Epithelial cell of proximal tubule (primary cell): ENCODE measurements around the gene SMOC1. TPM values are rescaled to one million over a fixed set of nuclear protein-coding genes. Genes with fewer than 3 reads are reported as not detected.
"Not testable (repeated sequence)": the region's sequence is repeated elsewhere in the genome, so short reads cannot be mapped to it uniquely, and the experiment has no call there.

Source experiments
- DNase-seq: peaks from one replicate; pipeline ENCODE4 v3.0.0-alpha.2; 2011; ENCODE audit warnings: low read depth
- H3K4me3 ChIP-seq: 2 replicates; pipeline ENCODE4 v1.5.1; 2011; ENCODE audit warnings: low read depth, mild to moderate bottlenecking, low read length
- CTCF ChIP-seq: conservative IDR thresholded peaks from 2 replicates; pipeline ENCODE4 v1.5.1; 2012; ENCODE audit warnings: low read depth, mild to moderate bottlenecking, low read length
- total RNA-seq: library from RNA; depleted of rRNA; stranded (reverse); fragments of >200 nt; gene quantifications from 2 replicates; pipeline ENCODE4 v1.2.3, GENCODE V29; 2015

Gene SMOC1
- total RNA-seq, 1 donor from 2014 or later = 7.4 TPM

DNA sequence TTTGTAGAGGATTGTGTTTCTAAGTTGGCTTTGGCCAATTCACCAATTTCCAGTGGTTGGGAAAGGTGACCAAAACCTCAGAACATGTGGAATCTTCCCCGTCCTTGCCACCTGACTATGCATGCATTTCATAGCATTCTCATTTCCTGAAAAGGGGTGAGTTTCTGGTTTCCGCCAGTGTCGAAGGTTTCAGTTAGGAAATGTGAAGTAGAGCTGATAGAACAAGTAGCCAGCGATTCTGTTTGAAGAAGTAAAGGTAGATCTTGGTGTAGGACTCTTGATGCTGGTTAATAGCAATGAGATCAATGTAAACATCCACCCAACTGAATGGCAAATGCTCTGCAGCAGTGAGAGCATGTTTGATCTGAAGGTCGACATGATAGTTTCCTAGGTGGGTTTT, 15.9 kb downstream of the SMOC1 start:
- H3K4me3 ChIP-seq = no peak overlapping the region
- TF ChIP-seq CTCF = no peak
- no peak for DNase-seq

DNA sequence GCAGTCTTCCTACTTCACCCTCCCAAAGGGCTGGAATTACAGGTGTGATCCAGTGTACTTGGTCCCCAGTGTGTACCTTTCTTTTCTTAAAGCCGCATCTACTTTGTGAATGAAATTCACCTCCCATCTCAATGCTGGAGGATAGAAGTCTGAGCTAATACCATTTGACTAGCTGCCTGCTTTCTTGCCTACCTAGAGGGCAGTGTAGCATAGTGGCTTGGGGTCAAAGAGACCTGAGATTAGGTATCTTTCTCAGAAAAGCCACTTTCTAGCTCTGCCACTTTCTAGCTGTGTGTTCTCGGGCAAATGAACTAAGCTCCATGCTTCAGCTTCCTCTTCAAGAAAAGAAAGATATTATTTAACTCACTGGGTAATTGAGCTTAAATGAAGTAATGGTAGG, 16.9 kb downstream of the SMOC1 start:
- no peak overlapping the region for H3K4me3 ChIP-seq
- no peak for TF ChIP-seq CTCF
- no peak for DNase-seq

GRCh38 chr14:69896972-69897371, 17.8 kb downstream of the SMOC1 start:
- TF ChIP-seq CTCF = no peak
- DNase-seq = no peak
- no peak overlapping the region for H3K4me3 ChIP-seq

GRCh38 chr14:69900603-69901002, 21.4 kb downstream of the SMOC1 start:
- TF ChIP-seq CTCF = no peak
- DNase-seq = no peak
- H3K4me3 ChIP-seq = no peak overlapping the region

- DNase-seq = no peak
- TF ChIP-seq CTCF = no peak
- no peak overlapping the region for H3K4me3 ChIP-seq
These were observed 22.1 kb downstream of the SMOC1 start for GRCh38 chr14:69901113-69901951.

DNA sequence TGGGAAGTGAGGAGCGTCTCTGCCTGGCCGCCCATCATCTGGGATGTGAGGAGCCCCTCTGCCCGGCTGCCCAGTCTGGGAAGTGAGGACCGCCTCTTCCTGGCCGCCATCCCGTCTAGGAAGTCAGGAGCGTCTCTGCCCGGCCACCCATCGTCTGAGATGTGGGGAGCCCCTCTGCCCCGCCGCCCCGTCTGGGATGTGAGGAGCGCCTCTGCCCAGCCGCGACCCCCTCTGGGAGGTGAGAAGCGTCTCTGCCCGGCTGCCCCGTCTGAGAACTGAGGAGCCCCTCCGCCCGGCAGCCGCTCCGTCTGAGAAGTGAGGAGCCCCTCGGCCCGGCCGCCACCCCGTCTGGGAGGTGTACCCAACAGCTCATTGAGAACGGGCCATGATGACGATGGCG, 23.8 kb downstream of the SMOC1 start:
- not testable (repeated sequence) for H3K4me3 ChIP-seq, DNase-seq

DNA sequence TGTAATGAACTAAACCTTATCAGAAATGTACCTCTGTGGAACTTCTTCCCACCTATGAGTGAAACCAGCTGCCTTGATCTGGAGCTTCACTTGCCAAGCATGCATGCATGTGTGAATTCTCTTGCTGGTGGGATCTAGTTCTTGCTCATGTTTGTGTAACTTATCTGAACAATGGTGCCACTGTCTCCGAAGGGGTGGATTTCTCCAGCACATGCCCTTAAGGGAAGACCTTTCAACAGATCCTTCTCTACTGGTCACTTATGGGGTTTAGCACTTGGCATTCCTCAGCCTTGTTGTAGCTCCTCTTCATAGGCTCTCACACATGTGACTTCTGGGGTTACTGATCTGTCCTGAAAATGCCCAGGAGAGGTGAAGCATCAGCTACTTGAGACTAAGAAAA, 25.0 kb downstream of the SMOC1 start:
- DNase-seq = no peak
- H3K4me3 ChIP-seq = no peak overlapping the region
- TF ChIP-seq CTCF = no peak
